Stimulated activated CD4-positive, alpha-beta T cell treated with anti-CD3 and anti-CD28 coated beads, TNF-alpha, amount 100 ng/mL, for 48 hours (primary cell): Measurements from ENCODE around the gene ZNF154.
"Not testable (repeated sequence)": the region's sequence is repeated elsewhere in the genome, so short reads cannot be mapped to it uniquely, and the experiment has no call there.

Experiments used
- DNase-seq, 3 donors: peaks; one replicate each; pipeline ENCODE4 v3.0.0-alpha.2; 2020; ENCODE audit warnings: low read depth in 3 of 3

ZNF154 gene

DNA sequence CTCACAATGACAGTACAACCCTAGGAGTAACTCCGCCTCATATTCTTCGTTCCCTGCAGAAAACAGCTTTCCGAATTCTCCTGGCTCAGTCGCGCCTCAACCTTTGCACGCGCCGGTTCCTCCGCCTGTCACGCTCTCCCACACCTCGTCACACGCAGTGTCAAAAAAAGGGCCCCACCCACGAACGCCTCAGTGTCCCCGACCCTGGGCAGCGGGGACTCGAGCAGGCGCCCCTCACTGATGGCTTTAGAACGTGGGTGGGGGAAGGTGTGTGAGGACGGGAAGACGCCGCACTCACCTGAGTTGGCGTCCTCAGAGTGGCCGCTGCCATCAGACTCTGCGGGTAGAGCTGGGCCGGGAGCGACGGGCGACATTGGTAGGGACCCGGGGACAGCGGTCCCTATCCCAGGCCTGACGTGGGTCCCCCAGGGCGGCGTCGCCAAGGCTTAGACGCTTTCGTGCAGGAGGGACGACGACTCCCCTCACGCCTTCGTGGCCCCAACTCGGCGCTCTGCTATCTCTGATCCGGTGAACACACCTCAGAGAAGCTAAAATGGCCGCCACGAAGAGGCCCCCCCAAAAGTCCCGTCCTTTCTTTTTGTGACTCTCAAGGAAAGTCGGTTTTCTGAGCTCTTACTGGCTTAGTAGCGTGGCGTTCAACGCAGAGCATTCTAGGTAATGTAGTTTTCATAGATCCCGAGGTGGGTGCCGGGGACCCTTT, at the start of gene ZNF154:
TSS of gene ZNF154 (minus strand) at position 564 of the 721 bp plus-strand sequence. CDS start at position 331, 233 bp downstream.
- DNase-seq: no peak

- no peak for DNase-seq
Measured at GRCh38 chr19:57757941-57758340, 48.9 kb upstream of the ZNF154 start.

- no peak for DNase-seq
Measured at GRCh38 chr19:57755031-57755430, 46.0 kb upstream of the ZNF154 start.

DNA sequence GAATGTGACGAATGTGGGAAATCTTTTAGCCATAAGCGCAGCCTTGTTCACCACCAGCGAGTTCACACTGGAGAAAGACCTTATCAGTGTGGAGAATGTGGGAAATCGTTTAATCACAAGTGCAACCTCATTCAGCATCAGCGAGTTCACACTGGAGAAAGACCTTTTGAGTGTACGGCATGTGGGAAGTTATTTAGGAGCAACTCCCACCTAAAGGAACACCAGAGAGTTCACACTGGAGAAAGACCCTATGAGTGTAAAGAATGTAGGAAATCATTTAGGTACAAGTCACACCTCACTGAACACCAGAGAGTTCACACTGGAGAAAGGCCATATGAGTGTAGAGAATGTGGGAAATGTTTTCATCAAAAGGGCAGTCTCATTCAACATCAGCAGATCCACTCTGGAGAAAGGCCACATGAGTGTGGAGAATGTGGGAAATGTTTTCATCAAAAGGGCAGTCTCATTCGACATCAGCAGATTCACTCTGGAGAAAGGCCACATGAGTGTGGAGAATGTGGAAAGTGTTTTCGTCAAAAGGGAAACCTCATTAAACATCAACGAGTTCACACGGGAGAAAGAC, 45.2 kb upstream of the ZNF154 start:
- DNase-seq: no peak

DNA sequence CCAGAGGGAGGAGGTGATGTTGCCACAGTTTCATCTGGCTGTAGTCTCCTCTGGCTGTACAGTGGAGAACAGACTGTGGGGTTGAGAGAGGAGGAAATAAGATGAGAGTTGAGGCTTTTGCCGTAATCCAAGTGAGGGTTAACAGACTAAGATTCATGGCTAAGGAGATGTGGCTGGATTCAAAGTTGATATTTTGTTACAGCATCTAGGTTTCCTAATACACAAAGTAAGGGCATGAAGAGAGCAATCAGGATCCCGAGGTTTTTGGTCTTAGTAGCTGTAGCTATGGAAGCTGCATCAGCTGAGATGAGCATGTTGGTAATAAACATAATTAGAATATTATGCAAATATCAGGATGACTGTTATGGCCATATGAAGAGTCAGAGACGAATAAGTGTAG, 39.0 kb upstream of the ZNF154 start:
- DNase-seq: no peak

- DNase-seq: no peak
Measured at GRCh38 chr19:57747472-57747807, 38.4 kb upstream of the ZNF154 start.

DNA sequence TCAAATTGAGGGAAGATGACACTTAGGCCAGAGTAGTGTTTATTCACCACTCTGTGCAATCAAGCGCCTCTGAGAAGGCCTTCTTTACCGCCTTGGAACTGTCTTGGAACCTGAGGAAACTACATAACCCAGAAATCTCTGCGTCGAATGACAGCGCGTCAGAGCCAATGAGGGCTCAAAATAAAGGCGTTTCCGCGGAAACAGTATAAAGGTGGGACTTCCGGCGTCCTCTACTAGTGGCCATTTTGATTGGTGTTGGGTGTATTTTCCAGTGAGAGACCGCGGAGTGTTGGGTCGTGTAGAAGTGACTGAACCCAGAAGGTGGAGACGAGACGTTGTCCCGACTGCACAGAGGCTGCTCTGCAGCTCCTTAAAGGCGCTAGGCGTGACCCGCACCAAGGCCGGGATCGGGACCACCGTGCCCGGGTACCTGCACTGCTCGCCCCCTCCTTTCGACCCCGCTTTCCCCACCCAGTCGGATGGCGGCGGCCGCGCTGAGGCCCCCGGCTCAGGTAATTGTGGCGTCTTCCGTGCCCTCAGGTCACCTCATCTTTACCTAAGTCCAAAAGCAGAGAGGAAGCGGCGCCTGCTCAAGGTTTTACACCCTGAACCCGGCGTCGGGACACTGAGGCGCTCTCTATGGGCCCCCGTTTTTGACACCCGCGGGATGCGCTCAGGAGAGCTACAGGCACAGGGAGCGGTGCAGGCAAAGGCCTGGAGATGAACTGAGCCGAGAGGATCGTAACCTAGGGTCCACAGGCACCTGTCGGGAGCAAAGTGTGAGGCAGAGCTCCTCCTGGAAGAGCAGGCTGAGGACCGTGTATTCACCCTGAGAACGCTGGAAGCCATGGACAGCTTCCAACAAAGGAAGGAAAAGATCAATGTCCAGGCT, 37.8 kb upstream of the ZNF154 start, which contains the start of gene ZNF776:
TSS of gene ZNF776 (plus strand) at position 236 of the 892 bp plus-strand sequence. CDS start at position 480, 244 bp downstream.
- peak; percentile 65 to 72 (median 68) for DNase-seq

GRCh38 chr19:57738770-57739169, 29.8 kb upstream of the ZNF154 start:
- not testable (repeated sequence) for DNase-seq

GRCh38 chr19:57738320-57738719, 29.3 kb upstream of the ZNF154 start:
- not testable (repeated sequence) for DNase-seq

DNA sequence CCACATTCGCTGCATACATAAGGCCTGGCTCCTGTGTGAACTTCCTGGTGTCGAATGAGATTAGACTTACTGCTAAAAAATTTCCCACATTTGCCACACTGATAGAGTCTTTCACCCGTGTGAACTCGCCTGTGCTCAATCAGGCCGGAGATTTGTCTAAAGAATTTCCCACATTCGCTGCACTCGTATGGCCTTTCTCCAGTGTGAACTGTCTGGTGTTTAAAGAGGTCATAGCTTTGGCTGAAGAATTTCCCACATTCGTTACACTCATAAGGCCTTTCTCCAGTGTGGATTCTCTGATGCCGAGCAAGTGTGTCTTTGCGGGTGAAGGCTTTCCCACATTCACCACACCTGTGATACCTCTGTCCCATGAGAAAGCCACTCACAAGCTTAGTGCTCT, 11.9 kb upstream of the ZNF154 start:
- no peak for DNase-seq

- DNase-seq: no peak
Measured at GRCh38 chr19:57719901-57720519, 11.0 kb upstream of the ZNF154 start.

DNA sequence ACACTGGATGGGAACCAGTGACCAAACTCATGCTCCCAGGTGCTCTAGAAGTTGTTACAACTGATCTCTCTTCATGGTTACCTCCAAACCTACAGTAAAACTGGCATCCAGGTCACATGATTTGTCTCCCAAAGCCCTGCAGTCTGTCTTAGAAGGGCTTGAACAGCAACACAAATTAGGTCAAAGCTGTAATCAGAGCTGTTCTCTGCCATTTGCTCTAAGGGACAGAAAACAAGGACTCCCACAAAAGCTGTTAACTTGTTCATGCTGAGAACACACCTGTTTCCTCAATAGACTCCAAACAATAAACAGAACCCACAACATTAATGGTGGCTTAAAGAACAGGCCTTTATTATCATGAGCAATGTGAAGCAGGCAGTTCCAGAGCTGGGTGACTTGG, 10.4 kb upstream of the ZNF154 start:
- no peak for DNase-seq

- DNase-seq: no peak
Measured at GRCh38 chr19:57712222-57712621, 3.2 kb upstream of the ZNF154 start.

DNA sequence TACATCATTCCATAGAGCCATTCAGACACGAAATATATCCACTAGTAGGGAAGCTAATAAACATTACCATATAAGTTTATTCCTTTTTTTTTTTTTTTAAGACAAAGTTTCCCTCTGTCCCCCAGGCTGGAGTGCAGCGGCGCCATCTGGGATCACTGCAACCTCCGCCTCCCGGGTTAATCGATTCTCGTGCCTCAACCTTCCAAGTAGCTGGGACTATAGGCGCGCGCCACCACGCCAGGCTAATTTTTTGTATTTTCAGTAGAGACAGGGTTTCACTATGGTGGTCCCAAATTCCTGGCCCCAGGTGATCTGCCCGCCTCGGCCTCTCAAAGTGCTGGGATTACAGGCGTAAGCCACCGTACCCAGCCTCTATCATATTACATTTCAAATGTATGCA, 612 bp upstream of the ZNF154 start:
- no peak for DNase-seq

- no peak for DNase-seq
Measured at GRCh38 chr19:57706346-57706745, 2.7 kb downstream of the ZNF154 start.

GRCh38 chr19:57701625-57702024, 7.4 kb downstream of the ZNF154 start:
- no peak for DNase-seq

GRCh38 chr19:57689750-57690149, 19.3 kb downstream of the ZNF154 start:
- DNase-seq: no peak

DNA sequence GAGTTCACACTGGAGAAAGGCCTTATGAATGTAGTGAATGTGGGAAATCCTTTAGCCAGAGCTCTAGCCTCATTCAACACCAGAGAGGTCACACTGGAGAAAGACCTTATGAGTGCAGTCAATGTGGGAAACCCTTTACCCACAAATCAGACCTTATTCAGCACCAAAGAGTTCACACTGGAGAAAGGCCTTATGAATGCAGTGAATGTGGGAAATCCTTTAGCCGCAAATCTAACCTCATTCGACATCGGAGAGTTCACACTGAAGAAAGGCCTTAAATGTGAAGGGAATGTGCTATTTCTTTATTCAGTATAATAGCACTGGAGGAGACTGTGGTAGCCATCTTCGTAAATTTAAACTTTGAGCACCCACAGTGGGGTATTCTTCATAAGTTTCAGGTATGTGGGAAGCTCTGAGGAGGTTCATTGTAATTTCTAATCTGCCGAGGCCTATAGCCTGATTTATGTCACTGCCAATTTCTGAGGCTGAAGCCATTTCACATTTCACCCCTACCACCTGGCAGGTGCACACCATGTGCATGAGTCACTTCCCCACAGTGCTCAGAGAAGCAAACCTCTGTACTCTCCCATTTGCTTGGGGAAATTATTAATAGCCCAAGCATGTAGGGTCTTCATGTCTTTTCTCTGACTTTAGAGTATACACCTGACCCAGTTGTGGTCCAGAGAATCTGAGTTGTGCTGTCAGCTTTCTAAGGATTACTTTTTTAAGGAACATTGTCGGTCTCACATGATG, 20.8 kb downstream of the ZNF154 start:
- DNase-seq: no peak

- DNase-seq: no peak
Measured at GRCh38 chr19:57687363-57688010, 21.5 kb downstream of the ZNF154 start.

GRCh38 chr19:57686727-57687126, 22.3 kb downstream of the ZNF154 start:
- no peak for DNase-seq

DNA sequence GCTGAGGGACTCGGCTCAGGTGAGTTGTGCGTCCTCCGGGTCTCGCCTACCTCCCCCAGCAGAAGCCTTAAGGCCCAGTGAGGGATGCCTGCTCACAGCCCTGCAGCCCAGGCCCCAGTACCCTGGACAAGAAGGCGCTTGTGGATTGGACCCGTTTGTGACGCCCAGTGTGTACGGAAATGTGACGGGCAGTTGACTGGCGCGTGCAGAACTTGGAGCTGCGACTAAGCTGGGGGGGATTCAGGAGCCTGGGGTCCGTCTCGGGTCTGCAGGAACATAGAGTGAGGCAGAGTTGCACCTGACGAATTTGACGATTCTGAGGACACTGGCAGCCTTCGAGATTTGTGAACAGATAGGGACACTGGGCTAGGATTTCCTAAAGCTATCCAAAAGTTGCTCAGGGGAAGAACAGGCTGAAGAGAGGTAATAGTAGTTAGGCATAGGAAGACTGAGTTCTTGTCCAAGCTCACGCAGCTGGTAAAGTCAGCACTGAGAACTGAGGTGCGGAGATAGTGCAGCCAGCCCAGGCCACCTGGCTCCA, 26.7 kb downstream of the ZNF154 start:
- DNase-seq: no peak
